GM10248 (cell line): ENCODE data around the gene DDX19B.
"Not testable (repeated sequence)": the region's sequence is repeated elsewhere in the genome, so short reads cannot be mapped to it uniquely, and the experiment has no call there.

Experiments used
- CTCF ChIA-PET: fragments of 300-600 bp; sonication (Branson Sonifier 250); formaldehyde crosslinking; extraction: SDS; loops from one replicate; lab custom pipeline; 2021; ENCODE audit warnings: antibody characterized with exemption; lab: Yijun Ruan, JAX
- POLR2A ChIA-PET: fragments of 350-650 bp; sonication (Branson Sonifier 250); formaldehyde crosslinking; extraction: SDS; loops from one replicate; lab custom pipeline; 2020; ENCODE audit warnings: antibody characterized with exemption; lab: Yijun Ruan, JAX
- DNase-seq: peaks from one replicate; pipeline ENCODE4 v3.0.0; 2012; ENCODE audit errors: extremely low spot score
- CTCF ChIP-seq: IDR thresholded peaks from 2 replicates; pipeline ENCODE4 v1.5.1; 2012; ENCODE audit warnings: mild to moderate bottlenecking, low read depth; ENCODE audit errors: extremely low read depth, missing control alignments, control extremely low read depth

The DDX19B gene

GRCh38 chr16:70258946-70259345, 40.0 kb upstream of the DDX19B start:
- POLR2A ChIA-PET, result no interaction called here
- TF ChIP-seq CTCF, result no peak
- DNase-seq, result no peak
- CTCF ChIA-PET, result interaction anchor here (2.2 kb wide), 1 partner anchor 9 kb away, joined by 11 read pairs; no protein-coding TSS in a partner anchor

DNA sequence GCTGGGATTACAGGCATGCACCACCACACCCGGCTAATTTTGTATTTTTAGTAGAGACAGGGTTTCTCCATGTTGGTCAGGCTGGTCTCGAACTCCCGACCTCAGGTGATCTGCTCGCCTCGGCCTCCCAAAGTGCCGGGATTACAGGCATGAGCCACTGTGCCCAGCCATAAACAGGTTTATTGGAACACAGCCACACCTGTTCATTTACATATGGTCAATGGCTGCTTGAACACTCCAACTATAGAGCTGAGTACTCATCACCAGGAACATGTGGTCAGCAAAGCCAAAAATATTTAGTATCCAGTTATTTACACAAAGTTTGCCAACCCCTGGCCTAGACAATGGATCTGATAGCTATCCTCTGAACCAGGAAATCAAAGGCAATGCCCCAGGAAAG, 39.1 kb upstream of the DDX19B start:
- ChIA-PET POLR2A (interaction anchor here (1.3 kb wide), 1 partner anchor 9 kb away, joined by 3 read pairs; the partner anchor contains the start of gene EXOSC6), CTCF (interaction anchor here (2.2 to 5.7 kb wide), 2 partner anchors 7 to 8 kb away, joined by 11 to 38 read pairs; partner anchors contain the start of gene EXOSC6)

DNA sequence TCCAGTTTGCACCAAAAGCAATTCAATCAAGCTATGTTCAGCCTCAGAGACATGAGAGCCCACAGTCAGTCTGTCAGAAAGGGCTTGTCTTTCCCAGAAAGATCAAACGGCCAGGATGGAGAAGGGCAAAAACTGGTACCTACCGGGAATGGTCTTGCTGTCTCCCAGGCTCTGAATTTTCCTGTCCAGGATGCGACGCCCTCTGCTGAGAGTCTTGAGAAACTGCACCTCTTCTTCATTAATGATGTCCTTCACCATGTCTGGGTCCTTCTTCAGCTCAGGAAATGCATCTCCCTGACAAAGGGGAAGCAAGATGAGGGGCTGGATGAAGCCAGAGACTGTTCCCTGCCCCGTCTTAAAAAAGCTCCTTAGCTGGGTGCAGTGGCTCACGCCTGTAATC, 31.5 kb upstream of the DDX19B start:
- TF ChIP-seq CTCF, result peak; percentile 34
- DNase-seq, result no peak
- CTCF ChIA-PET, result interaction anchor here (0.8 to 2.8 kb wide), 16 partner anchors 9 to 210 kb away, joined by 3 to 12 read pairs (median 5); partner anchors contain the start of genes AARS1, DDX19B and EXOSC6
- POLR2A ChIA-PET, result interaction anchor here (0.6 kb wide), 1 partner anchor 18 kb away, joined by 3 read pairs; no protein-coding TSS in a partner anchor

More for the DNA sequence above, 39.1 kb upstream of the DDX19B start:
- not testable (repeated sequence) for DNase-seq

DNA sequence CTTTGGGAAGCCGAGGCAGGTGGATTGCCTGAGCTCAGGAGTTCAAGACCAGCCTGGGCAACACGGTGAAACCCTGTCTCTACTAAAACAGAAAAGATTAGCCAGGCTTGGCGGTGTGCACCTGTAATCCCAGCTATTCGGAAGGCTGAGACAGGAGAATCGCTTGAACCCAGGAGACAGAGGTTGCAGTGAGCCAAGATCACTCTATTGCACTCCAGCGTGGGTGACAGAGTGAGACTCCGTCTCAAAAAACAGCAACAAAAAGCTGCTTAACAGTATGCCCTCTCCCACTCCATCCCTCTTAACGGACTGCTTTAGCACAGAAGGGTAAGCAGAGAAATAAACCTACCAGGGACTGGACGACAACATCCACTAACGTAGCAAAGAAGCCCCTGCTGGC, 31.1 kb upstream of the DDX19B start:
- CTCF ChIA-PET, result interaction anchor here (0.8 to 2.8 kb wide), 16 partner anchors 9 to 209 kb away, joined by 3 to 12 read pairs (median 5); partner anchors contain the start of genes AARS1, DDX19B and EXOSC6
- DNase-seq, POLR2A ChIA-PET: not testable (repeated sequence)

DNA sequence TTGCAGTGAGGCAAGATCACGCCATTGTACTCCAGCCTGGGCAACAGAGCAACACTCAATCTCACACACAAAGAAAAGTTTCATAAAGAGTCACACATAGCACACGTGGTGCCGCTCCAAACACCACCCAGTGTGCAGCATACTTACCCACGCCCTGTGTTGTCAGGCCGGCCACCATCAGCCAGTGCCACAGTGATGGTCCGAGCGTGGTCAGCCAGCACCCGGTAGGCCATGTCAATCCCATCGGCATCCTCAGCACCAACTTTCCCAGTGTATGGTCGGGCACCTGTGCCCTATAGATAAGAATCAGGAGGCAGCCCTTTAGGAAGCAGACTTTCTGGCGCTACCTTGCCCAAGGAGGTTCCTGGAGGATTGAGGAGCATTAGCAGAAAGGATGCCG, 29.5 kb upstream of the DDX19B start:
- no peak for TF ChIP-seq CTCF
- POLR2A ChIA-PET, result no interaction called here
- CTCF ChIA-PET, result interaction anchor here (0.5 to 1.3 kb wide), 4 partner anchors 11 to 16 kb away, joined by 3 read pairs; no protein-coding TSS in a partner anchor
- no peak for DNase-seq

DNA sequence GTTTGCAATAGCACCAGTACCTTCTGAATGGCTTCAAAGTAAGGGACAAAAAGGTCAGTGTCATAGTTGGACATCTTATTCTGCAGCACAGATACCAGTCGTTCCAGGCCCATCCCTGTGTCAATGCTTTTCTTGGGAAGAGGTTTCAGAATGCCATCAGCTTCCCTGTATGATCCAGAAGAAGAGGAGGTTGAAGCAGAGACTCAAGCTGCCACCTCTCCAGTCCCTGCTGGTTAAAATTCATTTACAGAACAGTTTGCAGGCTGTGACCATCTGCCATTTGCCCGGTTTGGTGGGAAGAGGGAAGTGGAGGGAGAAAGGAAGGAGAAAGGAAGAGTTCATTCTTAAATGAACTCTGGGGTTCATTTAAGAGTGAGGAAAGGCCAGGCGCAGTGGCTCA, 28.8 kb upstream of the DDX19B start:
- POLR2A ChIA-PET, result interaction anchor here (1.9 kb wide), 1 partner anchor 18 kb away, joined by 9 read pairs; no protein-coding TSS in a partner anchor
- no peak for TF ChIP-seq CTCF
- CTCF ChIA-PET, result interaction anchor here (0.5 to 1.3 kb wide), 3 partner anchors 11 to 14 kb away, joined by 3 read pairs; no protein-coding TSS in a partner anchor
- DNase-seq, result no peak

- ChIA-PET CTCF (interaction anchor here (0.9 to 1.1 kb wide), 2 partner anchors 8 to 54 kb away, joined by 3 to 4 read pairs; no protein-coding TSS in a partner anchor), POLR2A (interaction anchor here (1.9 kb wide), 1 partner anchor 17 kb away, joined by 9 read pairs; no protein-coding TSS in a partner anchor)
- no peak for TF ChIP-seq CTCF
- no peak for DNase-seq
Observed at GRCh38 chr16:70271696-70272095, 27.3 kb upstream of the DDX19B start.
